ENCODE results near the gene NIT2.

GRCh38 chr3:100306695-100307094, 27.9 kb upstream of the NIT2 start:
- TF ChIP-seq CTCF (IDR thresholded peaks at IDR 0.05) (no peak), POLR2A (IDR thresholded peaks at IDR 0.05) (no peak)

Data from adrenal gland (tissue), 5 donors.